HFFc6 (cell line): ENCODE results near the gene ARR3. TPM values are rescaled to one million over a fixed set of nuclear protein-coding genes. Genes with fewer than 3 reads are reported as not detected.
"Not testable (repeated sequence)": the region's sequence is repeated elsewhere in the genome, so short reads cannot be mapped to it uniquely, and the experiment has no call there.

Source experiments
- DNase-seq: peaks from one replicate; pipeline ENCODE4 v3.0.0-alpha.2; 2018
- H3K27ac Mint-ChIP-seq: 2 replicates; pipeline ENCODE4 v1.8.0; 2020; ENCODE audit warnings: mild to moderate bottlenecking, mixed read lengths
- H3K27me3 Mint-ChIP-seq: 2 replicates; pipeline ENCODE4 v1.8.0; 2021; ENCODE audit warnings: mild to moderate bottlenecking, moderate library complexity, mixed read lengths; ENCODE audit not compliant: insufficient read depth
- H3K36me3 Mint-ChIP-seq: 2 replicates; pipeline ENCODE4 v1.8.0; 2021; ENCODE audit warnings: low read depth, mixed read lengths
- H3K4me1 Mint-ChIP-seq: 2 replicates; pipeline ENCODE4 v1.8.0; 2020; ENCODE audit warnings: low read depth, mixed read lengths
- H3K4me3 Mint-ChIP-seq: 2 replicates; pipeline ENCODE4 v1.8.0; 2020; ENCODE audit warnings: mild to moderate bottlenecking, moderate library complexity, mixed read lengths
- H3K9me3 Mint-ChIP-seq: 2 replicates; pipeline ENCODE4 v1.8.0; 2020; ENCODE audit warnings: mild to moderate bottlenecking, mixed read lengths
- CTCF ChIP-seq: fragments of 200-600 bp; sonication (generic); IDR thresholded peaks from 2 replicates; pipeline ENCODE4 v1.5.0; 2021; ENCODE audit warnings: antibody characterized with exemption, mild to moderate bottlenecking
- total RNA-seq, 6 experiments: library from RNA; stranded (reverse); fragmentation: NEBNext Ultra II Directional; extraction: Animal tissue kit (Norgen Biotek cat#: 25700); gene quantifications; 2 replicates in 1 of 6; 3 replicates in 5 of 6; pipeline ENCODE4 v1.2.3, GENCODE V29; 2021

ARR3 gene
- total RNA-seq, 6 experiments from 2014 or later, result not detected

- Mint-ChIP-seq H3K4me3 (peak overlapping the region; percentile 41; the same call in 1 of the 2 replicates), H3K4me1 (peaks cover 32% of the 10 kb centered on the region), H3K36me3 (no peaks in the 10 kb centered on the region; the same call in 1 of the 2 replicates), H3K27me3 (no peaks in the 10 kb centered on the region), H3K27ac (peak overlapping the region; percentile 51; the same call in 1 of the 2 replicates), H3K9me3 (no peaks in the 10 kb centered on the region)
- no peak for TF ChIP-seq CTCF
- no peak for DNase-seq
Observed at GRCh38 chrX:70293621-70294020, 25.5 kb downstream of the ARR3 start.

- Mint-ChIP-seq H3K4me3 (no peak overlapping the region), H3K9me3 (no peaks in the 10 kb centered on the region), H3K36me3 (peaks cover 5% of the 10 kb centered on the region), H3K27ac (peak overlapping the region; percentile 67), H3K27me3 (no peaks in the 10 kb centered on the region), H3K4me1 (no peaks in the 10 kb centered on the region)
- TF ChIP-seq CTCF, result no peak
- DNase-seq, result peak; percentile 4
Observed at GRCh38 chrX:70301716-70302115, 33.6 kb downstream of the ARR3 start.

- Mint-ChIP-seq H3K36me3 (no peaks in the 10 kb centered on the region; the same call in 1 of the 2 replicates), H3K4me3 (peak overlapping the region; percentile 30), H3K9me3 (no peaks in the 10 kb centered on the region), H3K4me1 (peaks cover 28% of the 10 kb centered on the region), H3K27me3 (no peaks in the 10 kb centered on the region), H3K27ac (peak overlapping the region; percentile 25; the same call in 1 of the 2 replicates)
- TF ChIP-seq CTCF, result no peak
- peak; percentile 20 for DNase-seq
Observed at GRCh38 chrX:70313503-70313902, 45.4 kb downstream of the ARR3 start.

- Mint-ChIP-seq H3K9me3 (no peaks in the 10 kb centered on the region), H3K4me3 (no peak overlapping the region), H3K36me3 (no peaks in the 10 kb centered on the region; the same call in 1 of the 2 replicates), H3K27ac (no peak overlapping the region), H3K27me3 (no peaks in the 10 kb centered on the region), H3K4me1 (peaks cover 21% of the 10 kb centered on the region)
- TF ChIP-seq CTCF, result no peak
- DNase-seq, result no peak
Observed at GRCh38 chrX:70322784-70323183, 54.6 kb downstream of the ARR3 start.

- not testable (repeated sequence) for H3K27me3 Mint-ChIP-seq, H3K27ac Mint-ChIP-seq, H3K9me3 Mint-ChIP-seq, H3K36me3 Mint-ChIP-seq, DNase-seq, H3K4me3 Mint-ChIP-seq
- peaks cover 21% of the 10 kb centered on the region for H3K4me1 Mint-ChIP-seq
Observed at GRCh38 chrX:70323628-70324027, 55.5 kb downstream of the ARR3 start.

- no peak overlapping the region for H3K27ac Mint-ChIP-seq
- no peak for DNase-seq
Observed at GRCh38 chrX:70324326-70324725, 56.2 kb downstream of the ARR3 start.

More at GRCh38 chrX:70324326-70324725, 56.2 kb downstream of the ARR3 start:
- Mint-ChIP-seq H3K4me3 (no peak overlapping the region), H3K27me3 (no peaks in the 10 kb centered on the region), H3K36me3 (no peaks in the 10 kb centered on the region; the same call in 1 of the 2 replicates), H3K9me3 (no peaks in the 10 kb centered on the region), H3K4me1 (peaks cover 21% of the 10 kb centered on the region)
- no peak for TF ChIP-seq CTCF
